Stimulated activated naive CD4-positive, alpha-beta T cell treated with Interleukin-2 at 50 U/mL for 16 hours (primary cell): Measurements from ENCODE around the gene EIF4EBP3.
"Not testable (repeated sequence)": the region's sequence is repeated elsewhere in the genome, so short reads cannot be mapped to it uniquely, and the experiment has no call there.

Source experiments
- DNase-seq: peaks from one replicate; lab custom pipeline; 2025; lab: John Stamatoyannopoulos, UW

Gene EIF4EBP3

DNA sequence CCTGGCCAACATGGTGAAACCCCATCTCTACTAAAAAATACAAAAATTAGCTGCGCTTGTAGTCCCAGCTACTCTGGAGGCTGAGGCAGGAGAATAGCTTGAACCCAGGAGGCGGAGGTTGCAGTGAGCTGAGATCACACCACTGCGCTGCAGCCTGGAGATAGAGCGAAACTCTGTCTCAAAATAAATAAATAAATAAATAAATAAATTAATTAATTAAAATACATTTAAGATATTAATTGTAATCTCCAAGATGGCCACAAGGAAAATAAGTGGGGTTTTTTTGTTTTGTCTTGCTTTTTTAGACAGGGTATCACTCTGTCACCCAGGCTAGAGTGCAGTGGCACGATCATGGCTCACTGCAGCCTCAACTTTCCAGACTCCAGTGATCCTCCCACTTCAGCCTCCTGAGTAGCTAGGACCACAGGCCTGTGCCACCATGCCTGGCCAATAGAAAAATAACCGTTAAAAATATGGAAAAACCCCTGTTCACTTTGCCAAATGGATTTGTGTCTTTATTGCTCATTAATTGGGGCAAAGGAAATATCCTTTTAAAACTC lies 31.8 kb downstream of the EIF4EBP3 start:
- not testable (repeated sequence) for DNase-seq

DNA sequence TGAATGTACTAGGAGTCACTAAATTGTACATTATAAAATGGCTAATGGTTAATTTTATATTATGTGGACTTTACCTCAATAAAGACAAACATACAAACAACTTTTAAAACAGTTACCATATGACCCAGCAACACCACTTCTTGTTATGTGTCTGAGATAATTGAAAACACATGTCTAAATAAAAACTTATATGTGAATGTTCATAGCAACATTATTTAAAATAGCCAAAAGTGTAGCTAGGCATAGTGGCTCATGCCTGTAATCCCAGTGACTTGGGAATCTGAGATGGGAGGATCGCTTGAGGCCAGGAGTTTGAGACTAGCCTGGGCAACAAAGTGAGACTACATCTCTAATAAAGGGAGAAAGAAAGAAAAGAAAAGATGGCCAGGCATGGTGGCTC lies 40.0 kb downstream of the EIF4EBP3 start:
- DNase-seq = no peak

DNA sequence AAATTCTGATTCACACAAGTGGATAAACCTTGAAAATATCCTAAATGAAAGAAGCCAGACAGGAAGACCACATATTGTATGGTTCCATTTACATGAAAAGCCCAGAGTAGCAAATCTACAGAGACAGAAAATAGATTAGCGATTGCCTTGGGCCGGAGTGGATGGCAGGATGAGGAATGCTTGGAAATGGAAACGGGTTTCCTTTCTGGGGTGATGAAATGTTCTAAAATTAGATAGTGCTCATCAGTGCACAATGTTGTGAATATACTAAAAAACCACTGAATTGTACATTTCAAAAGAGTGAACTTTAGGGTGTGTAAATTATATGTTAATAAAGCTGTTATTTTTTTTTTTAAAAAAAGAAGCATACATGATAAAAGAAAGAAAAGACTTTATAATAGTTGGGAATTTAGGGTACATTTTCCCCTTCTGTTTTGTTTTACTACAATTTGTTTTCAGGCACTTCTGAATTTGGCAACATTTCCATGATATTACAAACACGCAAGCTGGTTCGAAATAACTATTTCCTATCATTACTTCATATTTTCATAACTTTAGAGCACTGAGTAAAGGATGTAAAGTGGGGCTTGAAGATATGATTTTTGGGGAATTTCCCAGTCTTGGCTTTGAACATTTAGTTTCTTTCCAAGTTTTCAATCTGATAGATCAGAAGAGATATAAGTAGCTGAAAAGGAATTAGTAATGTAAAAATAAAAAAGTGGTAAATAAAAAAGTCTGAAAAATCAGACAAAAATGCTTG lies 41.0 kb downstream of the EIF4EBP3 start:
- DNase-seq = no peak

DNA sequence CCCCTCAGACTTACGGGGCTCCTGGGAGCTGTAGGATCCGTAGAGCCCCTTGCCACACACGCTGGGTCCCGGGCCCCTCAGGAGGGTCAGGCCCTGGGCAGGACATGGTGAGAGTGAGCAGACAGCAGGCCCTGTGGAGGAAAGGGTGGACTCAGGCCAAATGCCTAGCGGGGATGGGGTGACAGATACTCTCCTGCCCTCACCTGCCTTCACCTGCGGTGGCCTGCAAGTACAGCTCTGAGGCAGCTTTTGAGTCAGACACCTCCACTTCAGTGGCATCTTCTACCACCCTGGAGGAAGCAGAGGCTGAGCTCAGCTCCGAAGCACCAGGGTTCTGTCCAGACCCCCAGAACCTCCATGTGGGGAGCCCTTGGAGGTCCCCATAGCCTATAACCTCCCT lies 43.4 kb downstream of the EIF4EBP3 start:
- no peak for DNase-seq

DNA sequence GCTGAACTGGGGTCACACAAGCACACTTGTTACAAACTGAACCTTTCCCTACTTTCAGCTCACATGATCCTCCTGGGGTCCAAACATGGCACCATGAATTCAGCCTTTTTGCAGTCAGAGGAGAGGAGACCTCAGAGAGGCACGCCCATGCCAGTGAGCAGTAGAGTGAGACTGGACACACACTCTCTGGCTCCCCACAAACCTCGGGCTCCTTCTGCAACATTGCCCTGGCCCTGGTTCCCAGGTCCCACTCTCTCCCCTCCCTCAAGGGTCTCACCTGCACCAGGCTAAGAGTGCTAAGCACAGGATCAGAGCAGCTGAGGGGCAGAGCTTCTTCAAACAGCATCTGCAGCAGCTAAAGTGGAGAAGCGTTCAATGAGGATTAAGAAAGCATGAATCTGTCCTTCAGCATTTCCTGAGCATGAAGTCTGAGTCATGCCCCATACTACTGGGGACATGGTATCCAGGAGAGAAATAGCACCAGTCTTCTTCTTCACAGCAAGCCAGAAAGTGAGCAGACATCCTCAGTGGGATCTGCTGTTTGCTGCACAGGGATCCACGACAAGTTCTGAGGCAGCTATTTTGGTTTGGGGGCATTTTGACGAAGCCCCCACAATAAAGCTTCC lies 44.4 kb downstream of the EIF4EBP3 start:
- no peak for DNase-seq

DNA sequence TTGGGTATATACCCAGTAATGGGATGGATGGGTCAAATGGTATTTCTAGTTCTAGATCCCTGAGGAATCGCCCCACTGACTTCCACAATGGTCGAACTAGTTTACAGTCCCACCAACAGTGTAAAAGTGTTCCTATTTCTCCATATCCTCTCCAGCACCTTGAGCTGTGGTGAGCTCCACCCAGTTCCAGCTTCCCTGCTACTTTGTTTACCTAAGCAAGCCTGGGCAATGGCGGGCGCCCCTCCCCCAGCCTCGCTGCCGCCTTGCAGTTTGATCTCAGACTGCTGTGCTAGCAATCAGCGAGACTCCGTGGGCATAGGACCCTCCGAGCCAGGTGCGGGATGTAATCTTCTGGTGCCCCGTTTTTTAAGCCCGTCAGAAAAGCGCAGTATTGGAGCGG lies 45.6 kb downstream of the EIF4EBP3 start:
- DNase-seq = not testable (repeated sequence)

DNA sequence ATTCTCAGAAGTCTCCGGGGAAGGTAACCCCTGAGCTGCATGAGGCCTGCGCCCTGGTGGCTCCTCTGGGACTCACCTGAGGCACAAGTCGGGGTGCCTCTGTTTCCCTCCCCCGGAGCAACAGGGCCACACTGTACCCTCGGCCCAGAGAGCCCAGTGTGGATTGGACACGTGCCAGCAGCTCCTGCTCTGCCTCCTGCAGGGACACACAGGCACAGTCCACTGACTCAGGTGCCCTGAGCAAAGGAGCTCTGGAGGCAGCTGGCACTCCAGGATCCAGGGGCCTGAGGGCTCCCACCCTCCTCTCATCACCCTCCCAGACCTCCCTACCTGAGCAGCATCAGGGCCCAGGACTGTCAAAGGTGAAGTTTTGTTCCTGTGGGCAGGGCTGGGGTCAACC lies 46.7 kb downstream of the EIF4EBP3 start:
- DNase-seq = no peak

DNA sequence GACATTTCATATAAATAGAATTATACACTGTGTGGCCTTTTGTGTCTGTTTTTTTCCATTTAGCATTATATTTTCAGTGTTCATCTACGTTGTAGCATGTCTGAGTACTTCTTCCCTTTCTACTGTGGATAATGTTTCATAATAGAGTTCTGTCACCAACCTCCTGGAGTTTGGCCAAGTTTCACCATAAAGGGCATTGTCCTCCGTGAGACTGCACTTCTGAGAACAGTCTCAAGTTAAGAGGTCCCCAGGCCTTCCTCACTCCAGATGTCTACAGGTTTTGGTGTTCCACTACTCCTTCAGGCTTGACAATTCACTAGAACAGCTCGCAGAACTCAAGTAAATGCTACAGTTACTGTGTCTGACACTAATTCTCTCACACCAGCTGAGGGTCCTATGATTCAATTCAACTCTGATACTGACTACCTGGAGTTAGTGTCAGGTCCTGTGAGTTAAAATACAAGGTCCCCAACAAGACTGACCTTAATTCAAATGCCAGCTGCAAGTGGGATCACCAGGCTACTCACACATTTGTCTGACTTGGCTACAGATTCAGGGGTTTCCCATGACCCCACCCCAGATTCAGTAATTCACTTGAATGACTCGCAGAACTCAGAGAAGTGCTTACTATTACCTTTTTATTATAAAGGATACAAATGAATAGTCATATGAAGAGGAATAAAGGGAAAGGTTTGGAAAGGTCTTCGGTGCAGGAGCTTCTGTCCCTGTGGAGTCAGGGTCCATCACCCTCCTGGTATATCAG lies 48.3 kb downstream of the EIF4EBP3 start:
- DNase-seq = no peak

DNA sequence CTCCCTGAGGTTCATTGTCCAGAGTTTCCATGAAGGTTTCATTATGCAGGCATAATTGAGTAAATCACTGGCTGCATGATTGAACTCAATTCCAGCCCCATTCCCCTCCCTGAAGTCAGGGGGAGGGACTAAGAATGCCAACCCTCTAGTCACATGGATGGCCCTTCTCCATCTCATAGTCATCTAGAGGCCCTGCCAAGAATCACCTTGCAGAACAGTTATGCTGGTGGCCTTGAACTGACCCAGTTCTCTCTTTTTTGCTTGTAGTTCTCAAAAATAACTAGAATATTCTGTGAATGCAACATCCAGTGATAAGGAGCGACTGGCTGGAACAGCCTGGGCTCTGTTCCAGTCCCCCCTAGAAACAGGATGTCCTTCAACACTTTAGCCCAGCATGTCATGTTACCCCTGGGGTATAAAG lies 48.9 kb downstream of the EIF4EBP3 start:
- DNase-seq = no peak

DNA sequence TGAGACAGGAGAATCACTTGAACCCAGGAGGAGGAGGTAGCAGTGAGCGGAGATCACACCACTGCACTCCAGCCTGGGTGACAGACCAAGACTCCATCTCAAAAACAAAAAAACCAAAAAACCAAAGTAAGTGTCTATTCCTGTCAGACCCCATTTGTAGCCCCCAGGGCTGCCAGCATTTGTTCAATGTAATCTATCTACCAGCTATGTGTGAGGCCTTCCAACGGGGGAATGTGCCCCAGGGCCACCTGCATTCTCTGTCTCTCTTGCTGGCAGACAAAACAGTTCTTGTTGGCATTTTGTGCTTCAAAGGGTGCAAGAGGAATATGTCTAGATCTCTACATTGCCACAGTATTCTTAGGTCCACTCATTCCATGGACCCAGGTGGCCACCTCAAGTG lies 51.4 kb downstream of the EIF4EBP3 start:
- no peak for DNase-seq
